Type B pancreatic cell (in vitro differentiated cells): Measurements from ENCODE around the gene LDAH. TPM values are rescaled to one million over a fixed set of nuclear protein-coding genes. Genes with fewer than 3 reads are reported as not detected.

Source experiments
- DNase-seq: peaks from one replicate; pipeline ENCODE4 v3.0.0; 2021; ENCODE audit warnings: mixed read lengths; ENCODE audit not compliant: unreplicated experiment; ENCODE audit errors: extremely low spot score
- H3K27ac Mint-ChIP-seq: 2 replicates; pipeline ENCODE4 v1.8.0; 2021; ENCODE audit warnings: mild to moderate bottlenecking, mixed read lengths
- H3K27me3 Mint-ChIP-seq: 2 replicates; pipeline ENCODE4 v1.8.0; 2021; ENCODE audit warnings: mixed read lengths
- H3K36me3 Mint-ChIP-seq: 2 replicates; pipeline ENCODE4 v1.8.0; 2021; ENCODE audit warnings: mixed read lengths
- H3K4me1 Mint-ChIP-seq: one replicate; pipeline ENCODE4 v1.8.0; 2021; ENCODE audit warnings: mixed read lengths; ENCODE audit not compliant: unreplicated experiment
- H3K4me3 Mint-ChIP-seq: 2 replicates; pipeline ENCODE4 v1.8.0; 2021; ENCODE audit warnings: mild to moderate bottlenecking, mixed read lengths
- H3K9me3 Mint-ChIP-seq: 2 replicates; pipeline ENCODE4 v1.8.0; 2021; ENCODE audit warnings: mixed read lengths
- total RNA-seq: library from RNA; stranded (reverse); gene quantifications from 2 replicates; pipeline ENCODE4 v1.2.1, GENCODE V29; 2021; ENCODE audit warnings: low replicate concordance
- TF ChIP-seq, protein P1 (sequence below): fragments of 200-600 bp; sonication (generic); conservative IDR thresholded peaks from 2 replicates; pipeline ENCODE4 v1.5.0; 2021; ENCODE audit warnings: antibody characterized with exemption, mild to moderate bottlenecking

Gene LDAH
- total RNA-seq, 1 donor from 2014 or later = 30.1 TPM

DNA sequence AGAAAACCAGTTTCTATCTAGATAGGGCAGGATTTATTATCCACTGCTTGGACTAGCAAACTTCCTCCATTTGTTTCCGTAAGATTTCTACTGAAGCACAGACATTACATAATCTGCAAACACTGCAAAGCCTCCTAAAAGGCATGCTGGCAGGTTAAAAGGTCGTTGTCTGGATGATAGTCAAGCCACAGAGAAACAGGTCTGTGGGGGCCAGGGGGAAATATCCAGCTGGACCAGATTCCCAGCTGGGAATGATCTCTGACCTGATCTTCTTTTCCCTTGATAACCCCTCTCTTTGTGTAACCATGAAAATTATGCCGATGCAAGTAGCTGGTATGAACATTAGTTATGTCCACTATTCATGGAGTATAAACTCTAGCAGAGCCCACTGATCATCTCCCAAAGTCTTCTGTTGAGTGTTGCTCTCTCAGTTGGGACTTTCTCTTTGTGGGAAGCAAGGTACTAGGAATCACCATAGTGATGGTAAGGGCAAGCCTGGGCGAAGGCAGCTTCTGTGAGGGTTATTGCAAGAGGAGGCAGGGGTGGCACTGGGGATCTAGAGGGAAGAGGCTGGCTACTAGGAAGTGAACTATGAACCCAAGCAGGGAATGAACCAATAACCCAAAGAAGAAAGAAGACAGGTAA lies 94.7 kb downstream of the LDAH start:
- no peaks in the 10 kb centered on the region for H3K9me3 Mint-ChIP-seq
- DNase-seq = no peak

DNA sequence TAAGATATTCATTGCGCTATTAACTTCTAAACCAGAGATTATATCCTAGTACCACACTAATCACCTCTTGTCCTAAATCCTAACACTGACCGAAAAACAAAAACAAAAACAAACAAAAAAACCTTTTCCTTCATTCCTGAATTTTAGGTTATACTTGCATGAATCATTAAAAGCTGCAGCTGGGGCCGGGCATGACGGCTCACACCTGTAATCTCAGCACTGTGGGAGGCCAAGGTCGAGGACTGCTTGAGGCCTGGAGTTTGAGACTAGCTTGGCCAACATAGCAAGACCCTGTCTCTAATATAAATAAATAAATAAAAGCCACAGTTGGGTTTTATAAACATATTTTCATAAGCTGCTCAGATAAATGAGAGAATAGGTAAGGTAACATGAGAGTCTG lies 96.0 kb downstream of the LDAH start:
- H3K27ac Mint-ChIP-seq = no peak overlapping the region
- H3K4me3 Mint-ChIP-seq = no peak overlapping the region
- H3K27me3 Mint-ChIP-seq = no peaks in the 10 kb centered on the region
- no peaks in the 10 kb centered on the region for H3K9me3 Mint-ChIP-seq
- DNase-seq = no peak
- peaks cover 36% of the 10 kb centered on the region for H3K36me3 Mint-ChIP-seq
- peaks cover 13% of the 10 kb centered on the region for H3K4me1 Mint-ChIP-seq
- TF ChIP-seq, protein P1, sequence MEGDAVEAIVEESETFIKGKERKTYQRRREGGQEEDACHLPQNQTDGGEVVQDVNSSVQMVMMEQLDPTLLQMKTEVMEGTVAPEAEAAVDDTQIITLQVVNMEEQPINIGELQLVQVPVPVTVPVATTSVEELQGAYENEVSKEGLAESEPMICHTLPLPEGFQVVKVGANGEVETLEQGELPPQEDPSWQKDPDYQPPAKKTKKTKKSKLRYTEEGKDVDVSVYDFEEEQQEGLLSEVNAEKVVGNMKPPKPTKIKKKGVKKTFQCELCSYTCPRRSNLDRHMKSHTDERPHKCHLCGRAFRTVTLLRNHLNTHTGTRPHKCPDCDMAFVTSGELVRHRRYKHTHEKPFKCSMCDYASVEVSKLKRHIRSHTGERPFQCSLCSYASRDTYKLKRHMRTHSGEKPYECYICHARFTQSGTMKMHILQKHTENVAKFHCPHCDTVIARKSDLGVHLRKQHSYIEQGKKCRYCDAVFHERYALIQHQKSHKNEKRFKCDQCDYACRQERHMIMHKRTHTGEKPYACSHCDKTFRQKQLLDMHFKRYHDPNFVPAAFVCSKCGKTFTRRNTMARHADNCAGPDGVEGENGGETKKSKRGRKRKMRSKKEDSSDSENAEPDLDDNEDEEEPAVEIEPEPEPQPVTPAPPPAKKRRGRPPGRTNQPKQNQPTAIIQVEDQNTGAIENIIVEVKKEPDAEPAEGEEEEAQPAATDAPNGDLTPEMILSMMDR = no peak

More for the DNA sequence above, 94.7 kb downstream of the LDAH start:
- Mint-ChIP-seq H3K4me1 (peaks cover 13% of the 10 kb centered on the region), H3K27ac (peak overlapping the region; percentile 25), H3K36me3 (peaks cover 27% of the 10 kb centered on the region), H3K27me3 (no peaks in the 10 kb centered on the region), H3K4me3 (no peak overlapping the region)
- TF ChIP-seq, protein P1 = no peak

DNA sequence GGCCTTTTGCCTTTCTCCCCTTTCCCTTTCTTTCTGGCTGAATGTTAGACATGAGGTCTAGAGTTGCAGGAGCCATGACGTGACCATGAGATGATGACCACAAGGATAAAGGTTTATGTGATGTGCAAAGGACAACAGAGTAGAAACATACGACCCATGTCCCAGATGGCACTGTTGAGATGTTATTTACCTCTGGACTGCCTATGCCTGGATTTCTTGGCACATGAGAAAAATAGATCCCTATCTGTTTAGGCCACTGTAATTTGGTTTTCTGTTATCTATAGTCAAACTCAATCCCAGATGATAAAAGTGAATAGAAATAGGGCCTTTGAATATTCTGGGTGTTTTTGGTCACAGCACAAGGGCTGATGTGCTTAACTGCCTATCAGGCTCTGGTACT lies 97.1 kb downstream of the LDAH start:
- Mint-ChIP-seq H3K4me3 (no peak overlapping the region), H3K27ac (no peak overlapping the region), H3K4me1 (peaks cover 13% of the 10 kb centered on the region)

DNA sequence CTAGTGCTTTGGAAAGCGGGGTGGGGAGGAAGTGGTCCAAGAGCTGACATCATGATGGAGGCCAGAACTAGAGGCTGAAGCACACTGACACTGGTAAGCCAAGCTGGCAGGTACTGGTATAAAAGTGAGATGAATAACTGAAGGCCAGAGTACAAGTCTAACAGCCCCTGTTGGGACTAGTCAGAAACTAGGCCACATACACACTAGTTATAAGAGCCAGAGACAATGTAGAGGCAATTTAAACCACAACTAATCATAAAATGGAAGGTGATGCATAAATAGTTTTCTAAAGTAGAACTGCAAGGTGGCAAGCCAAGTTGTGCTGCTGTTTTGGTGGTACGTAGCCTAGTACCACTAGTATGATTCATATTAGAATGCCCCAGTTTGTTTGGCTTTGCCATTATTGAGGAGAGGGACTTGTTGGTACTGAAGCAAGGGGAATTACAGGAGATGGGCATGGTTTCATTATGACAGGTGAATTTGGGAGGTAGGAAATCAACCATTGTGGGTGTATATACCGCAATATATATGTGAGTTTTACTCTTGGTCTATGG lies 98.3 kb downstream of the LDAH start:
- peaks cover 46% of the 10 kb centered on the region for H3K36me3 Mint-ChIP-seq
- no peaks in the 10 kb centered on the region for H3K27me3 Mint-ChIP-seq
- no peak overlapping the region for H3K27ac Mint-ChIP-seq

More for the DNA sequence above, 97.1 kb downstream of the LDAH start:
- no peaks in the 10 kb centered on the region for H3K9me3 Mint-ChIP-seq
- TF ChIP-seq, protein P1 = no peak
- no peak for DNase-seq
- no peaks in the 10 kb centered on the region for H3K27me3 Mint-ChIP-seq
- peaks cover 39% of the 10 kb centered on the region for H3K36me3 Mint-ChIP-seq

DNA sequence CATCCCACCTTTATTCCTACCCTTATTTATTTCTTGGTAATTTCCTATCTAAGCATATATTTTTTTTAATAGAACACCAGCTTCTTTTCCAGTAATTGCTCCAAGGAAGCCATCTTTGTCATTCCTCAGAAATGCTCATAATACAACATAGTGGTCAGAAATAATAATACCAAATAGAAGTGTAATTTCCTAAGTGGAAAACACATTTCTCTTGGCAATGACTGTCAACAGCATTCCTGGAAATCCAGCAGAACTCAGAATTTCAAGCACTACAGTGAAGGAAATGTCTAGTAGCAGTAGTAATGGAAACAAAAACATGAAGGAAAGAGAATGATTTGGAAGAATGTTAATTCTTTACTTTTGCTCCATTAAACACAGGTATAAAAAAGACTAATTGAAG lies 99.4 kb downstream of the LDAH start:
- H3K4me1 Mint-ChIP-seq = peaks cover 8% of the 10 kb centered on the region
- no peak for DNase-seq
- H3K36me3 Mint-ChIP-seq = peaks cover 50% of the 10 kb centered on the region
- peaks cover 9% of the 10 kb centered on the region for H3K9me3 Mint-ChIP-seq
- H3K27ac Mint-ChIP-seq = no peak overlapping the region
- H3K27me3 Mint-ChIP-seq = no peaks in the 10 kb centered on the region
- H3K4me3 Mint-ChIP-seq = no peak overlapping the region
- TF ChIP-seq, protein P1 = no peak

More for the DNA sequence above, 98.3 kb downstream of the LDAH start:
- Mint-ChIP-seq H3K4me1 (peaks cover 13% of the 10 kb centered on the region), H3K9me3 (peaks cover 5% of the 10 kb centered on the region), H3K4me3 (no peak overlapping the region)
- TF ChIP-seq, protein P1 = no peak
- DNase-seq = no peak
